TTC549 (cell line): ENCODE results near the gene HOXC13.

Experiments used
- FAIRE-seq: peaks from 2 replicates; lab custom pipeline; 2012; peaks lifted over from hg19 to GRCh38; lab: Jason Lieb, UNC

The HOXC13 gene

DNA sequence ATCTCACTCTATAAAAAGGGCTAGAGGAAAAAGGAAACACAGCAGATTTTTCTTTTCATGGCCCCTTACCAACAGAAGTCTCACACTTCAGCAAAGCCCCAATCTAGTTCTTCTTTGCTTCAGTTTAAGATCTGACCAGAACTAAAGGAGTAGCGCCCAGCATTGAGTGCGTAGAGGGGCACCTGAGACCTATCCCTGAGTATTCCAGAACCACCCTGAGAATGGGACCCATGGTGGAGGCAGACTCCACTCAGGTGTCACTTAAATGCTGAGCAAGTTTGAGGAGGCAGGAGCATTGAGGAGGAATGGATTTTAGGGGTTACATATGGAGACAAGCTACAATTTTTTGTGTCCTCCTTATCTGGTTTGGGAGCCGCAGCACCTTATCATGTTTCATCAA is 32.5 kb downstream of the HOXC13 start:
- no peak for FAIRE-seq

DNA sequence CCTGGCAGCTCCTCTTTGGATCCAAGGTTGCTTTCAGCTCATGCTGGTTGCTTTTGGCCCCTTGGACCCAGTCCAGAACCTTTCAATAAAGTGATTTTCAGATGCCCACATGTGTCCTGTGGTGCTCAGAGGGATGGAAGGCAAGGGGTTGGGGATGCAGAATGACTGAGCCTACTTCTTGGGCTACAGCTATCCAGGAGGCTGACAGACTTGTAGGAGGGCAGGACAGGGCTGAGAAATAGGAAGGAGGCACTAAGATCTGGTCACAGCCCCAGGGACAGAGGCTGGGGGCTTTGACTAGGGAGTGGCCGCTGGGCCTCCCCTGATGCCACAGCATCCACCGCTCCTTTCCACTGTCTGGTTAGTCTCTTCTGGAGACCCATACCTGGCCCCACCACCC is 33.1 kb downstream of the HOXC13 start:
- FAIRE-seq: no peak

DNA sequence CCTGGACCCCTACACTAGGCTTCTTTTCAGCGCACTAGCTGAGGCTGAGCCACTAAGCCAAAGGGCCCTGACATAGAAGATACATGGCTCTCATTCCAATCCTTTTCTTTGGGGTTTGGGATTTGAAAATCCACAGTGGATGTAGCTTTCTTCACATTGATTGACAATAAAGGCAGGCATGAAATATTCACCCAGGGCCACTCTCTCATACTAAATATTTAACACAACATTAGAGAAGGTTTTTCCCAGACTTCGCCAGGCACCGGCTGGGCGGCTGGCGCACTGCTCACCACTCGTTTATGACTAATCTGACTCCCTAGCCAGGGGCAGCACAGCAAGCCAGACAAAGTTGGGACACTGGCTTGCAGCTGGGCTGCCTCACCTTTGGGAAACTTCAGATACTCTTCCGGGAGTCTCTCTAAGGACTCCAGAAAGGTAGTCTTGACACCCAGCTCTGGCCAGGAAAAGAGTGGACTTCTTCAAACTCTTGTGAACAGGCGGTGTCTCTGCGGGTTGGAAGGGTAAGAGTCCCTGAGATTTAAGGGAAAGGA is 33.6 kb downstream of the HOXC13 start:
- no peak for FAIRE-seq

DNA sequence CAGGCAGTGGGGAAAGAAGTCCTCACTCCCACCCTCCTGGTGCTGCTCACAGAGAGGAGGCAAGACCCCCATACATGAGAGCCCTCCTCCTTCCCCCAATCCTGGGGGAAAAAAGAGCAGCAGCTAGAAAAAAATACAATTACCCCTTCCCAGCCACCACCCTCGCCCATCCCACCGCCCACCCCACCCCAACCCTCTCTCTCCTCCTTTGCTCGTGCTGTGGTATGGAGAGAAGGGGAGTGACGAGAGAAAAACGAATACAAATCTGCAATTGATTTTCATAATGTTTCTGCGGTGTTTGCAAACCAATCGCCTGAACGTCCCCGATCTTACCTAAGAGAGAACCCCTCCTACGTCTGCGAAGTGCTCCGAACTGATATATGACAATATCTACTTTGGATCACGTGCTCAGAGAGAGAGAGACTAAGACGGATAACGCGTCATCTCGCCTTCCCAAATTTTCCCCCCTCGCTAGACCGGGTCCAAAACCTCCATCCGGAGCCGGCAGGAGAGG is 34.1 kb downstream of the HOXC13 start, which contains the start of gene HOXC11:
TSS of gene HOXC11 (plus strand) at position 405 of the 514 bp plus-strand sequence. CDS start 116 bp downstream, outside the sequence.
- FAIRE-seq: no peak

DNA sequence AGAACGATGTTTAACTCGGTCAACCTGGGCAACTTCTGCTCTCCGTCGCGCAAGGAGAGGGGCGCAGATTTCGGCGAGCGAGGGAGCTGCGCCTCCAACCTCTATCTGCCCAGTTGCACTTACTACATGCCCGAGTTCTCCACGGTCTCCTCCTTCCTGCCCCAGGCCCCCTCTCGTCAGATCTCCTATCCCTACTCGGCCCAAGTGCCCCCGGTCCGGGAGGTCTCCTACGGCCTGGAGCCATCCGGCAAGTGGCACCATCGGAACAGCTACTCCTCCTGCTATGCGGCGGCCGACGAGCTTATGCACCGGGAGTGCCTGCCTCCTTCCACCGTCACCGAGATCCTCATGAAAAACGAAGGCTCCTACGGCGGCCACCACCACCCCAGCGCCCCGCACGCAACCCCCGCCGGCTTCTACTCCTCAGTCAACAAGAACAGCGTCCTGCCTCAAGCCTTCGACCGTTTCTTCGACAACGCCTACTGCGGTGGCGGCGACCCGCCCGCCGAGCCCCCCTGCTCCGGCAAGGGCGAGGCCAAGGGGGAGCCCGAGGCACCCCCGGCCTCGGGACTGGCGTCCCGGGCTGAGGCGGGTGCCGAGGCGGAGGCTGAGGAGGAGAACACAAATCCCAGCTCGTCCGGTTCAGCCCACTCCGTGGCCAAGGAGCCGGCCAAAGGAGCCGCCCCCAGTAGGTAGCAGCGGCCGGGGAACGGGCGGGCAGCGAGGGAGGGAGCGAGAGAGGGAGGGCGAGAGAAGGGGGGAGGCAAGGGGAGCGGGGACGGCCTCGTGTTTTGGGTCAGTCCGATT is 34.8 kb downstream of the HOXC13 start:
- FAIRE-seq: no peak

DNA sequence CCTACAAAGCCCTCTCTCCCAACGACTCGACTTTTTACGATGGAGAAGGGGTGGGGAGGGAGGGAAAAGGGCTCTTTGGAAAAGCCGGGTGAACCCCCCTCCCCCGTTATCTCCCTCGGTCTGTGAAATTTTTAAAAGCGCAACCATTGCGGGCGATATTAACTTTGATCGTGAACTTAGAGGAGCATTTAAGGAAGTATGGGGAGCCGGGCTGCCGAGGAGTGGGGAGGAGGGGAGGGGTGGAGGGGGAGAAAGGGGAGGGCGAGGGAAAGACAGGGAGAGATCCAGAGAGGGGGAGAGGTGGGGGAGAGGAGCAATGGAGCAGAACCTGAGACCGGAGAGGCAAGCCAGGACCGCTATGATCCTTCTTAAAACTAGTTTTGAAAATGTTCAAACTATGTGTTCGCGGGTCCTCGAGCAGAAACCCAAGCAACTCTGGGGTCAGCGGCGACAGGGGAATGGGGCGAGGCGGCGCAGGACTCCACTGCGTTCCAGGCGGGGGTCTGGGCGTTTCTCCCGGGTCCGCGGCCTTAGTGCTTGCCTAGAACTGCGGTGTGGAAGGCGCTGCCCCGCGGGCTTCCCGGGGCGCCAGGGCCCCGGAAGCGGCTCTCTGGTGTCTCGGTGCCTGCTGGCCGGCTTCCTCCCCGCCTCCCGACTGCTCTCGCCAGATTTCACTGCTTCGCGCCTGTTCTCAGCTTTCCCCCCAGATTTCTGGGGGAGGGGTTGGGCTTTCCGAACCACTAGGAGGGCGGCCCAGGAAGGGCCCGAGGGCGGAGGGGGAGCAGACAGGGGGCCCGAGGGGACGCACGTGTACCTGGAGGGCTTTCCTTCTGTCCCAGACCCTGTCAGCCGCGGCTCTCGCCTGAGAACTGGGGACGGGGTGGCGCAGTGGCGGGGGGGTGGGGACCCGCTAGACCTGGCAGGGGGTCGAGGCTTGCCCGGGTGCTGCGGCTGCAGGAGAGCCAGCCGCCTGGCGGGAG is 35.7 kb downstream of the HOXC13 start, which contains the start of gene HOTAIR:
TSS of gene HOTAIR (minus strand) at position 871 of the 980 bp plus-strand sequence.
- no peak for FAIRE-seq

DNA sequence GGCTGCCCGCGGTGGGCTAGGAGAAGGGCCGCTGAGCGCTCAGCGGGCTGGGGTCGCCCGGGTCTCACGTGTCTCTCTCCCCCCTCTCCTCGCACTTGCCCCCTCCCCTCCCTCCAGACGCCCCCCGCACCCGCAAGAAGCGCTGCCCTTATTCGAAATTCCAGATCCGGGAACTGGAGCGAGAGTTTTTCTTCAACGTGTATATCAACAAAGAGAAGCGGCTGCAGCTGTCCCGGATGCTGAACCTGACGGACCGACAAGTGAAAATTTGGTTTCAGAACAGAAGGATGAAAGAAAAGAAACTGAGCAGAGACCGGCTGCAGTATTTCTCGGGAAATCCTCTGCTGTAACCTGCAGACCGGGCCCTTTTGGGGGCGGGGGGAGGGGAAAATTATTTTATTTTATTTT is 36.4 kb downstream of the HOXC13 start:
- no peak for FAIRE-seq

DNA sequence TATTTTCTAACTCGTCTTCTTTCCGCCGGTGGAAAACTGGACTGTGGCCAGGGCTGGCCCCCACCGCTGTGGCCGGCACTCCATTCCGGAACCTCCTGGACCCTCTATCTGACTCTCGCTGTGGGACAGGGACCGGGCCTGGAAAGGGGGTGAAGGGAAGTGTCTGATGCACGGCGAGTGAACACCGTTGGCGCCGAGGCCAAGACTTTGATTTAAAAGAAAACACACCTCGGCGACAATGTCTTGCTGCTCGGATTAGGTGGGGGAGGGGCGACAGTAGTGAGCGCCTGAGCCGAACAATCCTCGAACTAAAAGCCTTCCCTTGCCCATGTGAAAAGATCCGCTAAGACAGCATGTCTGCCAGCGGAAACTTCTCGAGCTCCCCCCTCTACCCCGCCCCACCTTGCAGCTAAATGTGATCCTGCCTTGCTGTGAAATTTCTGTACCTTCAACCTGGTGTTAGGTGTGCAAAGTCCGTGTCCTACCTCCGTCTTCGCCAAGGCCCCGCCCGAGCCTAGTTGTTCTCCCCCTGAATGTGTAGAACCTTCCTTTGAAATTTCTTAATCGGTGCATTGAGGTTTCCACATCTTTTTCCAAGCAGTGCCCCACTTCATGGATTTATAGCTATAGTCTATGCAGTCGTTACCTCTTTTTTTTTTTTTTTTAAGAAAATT is 37.0 kb downstream of the HOXC13 start:
- FAIRE-seq: no peak

DNA sequence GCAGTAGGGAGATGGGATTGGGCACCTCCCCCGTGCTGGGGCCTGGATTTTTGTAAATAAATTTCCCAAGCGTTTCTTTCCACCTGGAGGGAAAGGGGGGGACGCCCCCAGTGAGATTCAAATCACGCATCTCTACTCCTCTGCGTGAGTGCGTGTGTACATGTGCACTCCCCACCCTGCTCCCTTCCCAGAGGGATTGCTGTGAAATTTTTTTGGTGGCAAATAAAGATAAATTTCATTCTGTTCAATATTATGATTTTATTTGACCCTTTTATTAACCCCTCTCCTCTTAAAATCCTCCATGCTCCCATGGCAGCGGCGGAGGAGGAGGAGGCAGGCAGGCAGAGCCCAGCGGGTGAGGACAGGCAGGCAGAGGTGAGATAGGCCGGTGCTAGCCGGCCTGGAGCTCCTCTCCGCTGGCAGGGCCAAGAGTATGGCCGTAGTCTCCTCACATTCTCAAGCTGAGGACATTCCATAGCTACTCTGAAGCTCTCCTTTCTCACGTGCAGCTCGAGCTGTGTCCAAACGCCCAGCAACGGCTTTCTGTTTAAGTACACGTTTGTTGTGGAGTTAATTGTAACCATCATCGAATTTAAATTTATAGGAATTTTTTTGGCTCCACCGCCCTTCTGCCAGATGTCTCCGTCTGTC is 37.7 kb downstream of the HOXC13 start:
- no peak for FAIRE-seq

DNA sequence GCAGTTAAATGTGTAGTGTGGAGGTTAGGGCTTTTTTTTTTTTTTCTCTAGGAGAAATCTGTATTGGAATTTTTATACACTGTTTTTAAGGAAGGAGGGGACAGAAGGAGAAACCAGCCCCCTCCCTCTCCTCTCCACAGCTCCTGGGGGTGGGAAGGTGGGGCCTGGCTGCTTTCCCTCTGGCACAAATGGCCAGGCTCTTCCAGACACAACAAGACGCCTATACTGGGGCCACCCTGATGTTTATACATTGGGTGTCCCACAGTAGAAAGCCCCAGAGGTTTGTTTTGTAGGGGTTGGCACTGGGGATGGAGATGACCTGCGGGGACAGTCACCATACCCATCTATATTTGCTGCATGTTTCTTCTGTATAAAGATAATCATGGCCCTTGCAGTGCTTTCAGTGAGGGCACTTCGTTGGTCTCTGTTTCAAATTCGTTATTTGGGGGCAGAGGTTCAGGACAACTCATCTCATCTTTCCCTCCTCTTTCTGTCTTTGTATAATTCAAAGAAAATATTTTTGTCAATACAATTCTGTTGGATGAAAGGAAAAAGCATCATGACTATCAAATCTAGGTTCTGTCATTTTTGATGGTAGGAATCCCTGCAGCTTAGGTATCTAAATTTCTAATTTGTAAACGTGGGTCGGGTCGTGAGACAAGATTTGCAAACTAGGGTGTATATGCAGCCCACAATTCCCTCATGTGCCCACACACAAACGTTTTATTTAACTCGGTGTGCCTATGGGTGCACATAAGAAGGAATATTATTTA is 38.4 kb downstream of the HOXC13 start:
- FAIRE-seq: no peak

DNA sequence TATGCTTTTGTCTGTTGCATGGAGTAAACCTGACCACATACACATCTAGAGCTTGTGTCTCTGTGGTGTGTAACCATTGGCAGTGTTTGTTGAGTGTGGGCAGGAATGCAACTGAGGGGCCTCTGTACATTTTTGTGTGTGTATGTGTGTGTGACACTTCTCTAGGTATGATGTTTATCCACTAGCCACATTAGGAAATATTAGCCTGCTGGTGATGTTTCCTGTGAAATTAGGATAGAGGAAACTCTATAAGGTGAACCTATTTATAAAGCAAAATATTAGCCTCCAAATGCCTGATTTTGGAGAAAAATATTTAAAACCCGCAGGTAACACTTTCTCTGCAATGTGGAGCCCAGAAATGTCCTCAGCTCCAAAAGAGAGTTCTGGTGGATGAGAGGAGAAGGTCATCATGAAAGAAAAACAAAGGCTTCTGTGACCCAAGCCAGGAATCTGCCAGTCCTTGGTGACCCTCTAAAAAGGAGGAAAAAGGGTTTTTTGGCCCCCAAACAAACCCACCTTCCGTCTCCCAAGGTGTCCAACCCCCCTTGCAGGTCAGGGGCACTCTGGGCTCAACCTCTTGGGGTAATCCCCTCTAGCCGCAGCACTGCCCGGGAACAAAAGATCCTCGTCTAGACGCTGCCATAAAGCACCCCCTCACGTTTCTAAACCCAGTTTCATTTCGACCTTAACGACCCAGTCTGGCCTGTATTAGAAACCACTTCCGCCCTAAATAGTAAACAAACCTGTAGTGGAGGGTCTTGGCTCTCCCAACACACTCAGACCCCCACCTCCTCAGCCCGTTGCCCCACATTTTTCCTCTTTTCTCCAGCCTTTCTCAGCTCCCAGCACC is 39.2 kb downstream of the HOXC13 start:
- FAIRE-seq: no peak

DNA sequence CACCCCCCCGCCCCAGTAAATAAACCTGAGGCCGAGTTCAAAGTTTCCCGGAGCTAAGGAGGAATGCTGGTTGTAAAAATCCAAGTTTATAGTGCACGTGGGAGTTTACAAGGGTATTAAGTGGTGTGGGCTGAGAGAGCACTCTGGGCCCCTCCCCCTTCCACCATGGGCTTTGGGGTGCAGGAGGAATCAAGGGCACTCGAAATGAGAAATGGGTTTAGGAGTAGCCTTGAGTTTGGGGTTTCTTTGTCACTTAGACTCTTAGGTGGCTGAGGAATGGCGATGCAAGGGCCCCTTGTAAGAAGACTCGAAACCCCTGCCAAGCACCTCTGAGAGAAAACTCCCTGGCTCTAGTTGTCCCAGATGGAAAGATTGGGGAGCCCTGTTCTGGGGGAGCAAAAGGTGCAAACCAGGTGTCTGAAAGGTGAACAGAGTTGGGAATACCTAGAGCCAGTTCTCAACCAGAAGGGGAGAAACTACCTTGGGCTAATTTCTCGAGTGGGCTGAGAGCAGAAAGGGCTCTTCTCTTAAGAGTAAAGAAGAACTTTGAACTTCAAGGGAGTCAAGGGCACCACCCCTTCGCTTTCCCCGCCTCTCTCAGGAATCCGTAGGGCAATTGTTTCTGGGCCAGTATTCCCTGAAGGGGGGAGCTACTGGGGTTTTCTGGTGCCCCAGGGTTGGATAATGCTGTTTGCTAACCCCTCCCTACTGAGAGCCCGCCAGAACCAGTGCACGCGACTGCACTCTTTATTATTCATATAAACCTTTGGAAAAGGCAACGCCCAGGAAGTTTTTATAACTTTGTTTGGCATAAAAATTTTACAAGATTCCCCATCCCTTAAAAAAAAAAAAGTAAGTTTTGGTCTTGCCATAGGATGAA is 40.1 kb downstream of the HOXC13 start:
- no peak for FAIRE-seq

DNA sequence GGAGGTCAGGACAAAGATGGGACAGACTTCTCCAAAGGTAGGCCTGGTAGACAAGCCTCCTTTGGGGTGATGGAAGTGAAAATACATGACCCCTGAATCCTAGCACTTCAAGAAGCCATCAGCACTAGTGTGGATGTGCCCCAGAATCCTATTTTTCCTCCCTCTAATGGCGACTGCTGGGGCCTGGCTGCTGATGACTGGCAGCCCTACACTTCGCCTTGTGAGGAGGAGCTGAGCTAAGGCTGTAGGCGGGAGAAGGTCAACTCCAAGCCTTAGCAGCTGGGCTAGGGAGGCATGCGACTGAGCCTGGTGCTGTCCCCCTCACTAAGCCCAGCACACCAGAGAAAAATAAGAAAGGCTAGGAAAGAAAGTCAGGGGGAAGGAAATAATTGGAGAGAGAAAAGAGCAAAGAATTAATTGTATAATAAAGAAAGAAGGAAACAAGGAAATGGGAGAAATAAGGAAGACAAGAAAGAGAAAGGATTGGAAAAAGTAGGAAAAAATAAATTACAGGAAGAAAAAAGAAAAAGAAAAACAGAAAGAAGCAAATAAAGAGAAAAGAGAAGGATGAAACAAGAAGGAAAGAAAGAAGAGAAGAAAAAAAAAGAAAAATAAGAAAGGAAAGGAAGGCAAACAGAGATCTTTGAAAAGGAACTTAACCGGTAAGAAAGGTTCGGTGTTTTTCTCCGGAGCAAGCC is 41.6 kb downstream of the HOXC13 start:
- FAIRE-seq: no peak

DNA sequence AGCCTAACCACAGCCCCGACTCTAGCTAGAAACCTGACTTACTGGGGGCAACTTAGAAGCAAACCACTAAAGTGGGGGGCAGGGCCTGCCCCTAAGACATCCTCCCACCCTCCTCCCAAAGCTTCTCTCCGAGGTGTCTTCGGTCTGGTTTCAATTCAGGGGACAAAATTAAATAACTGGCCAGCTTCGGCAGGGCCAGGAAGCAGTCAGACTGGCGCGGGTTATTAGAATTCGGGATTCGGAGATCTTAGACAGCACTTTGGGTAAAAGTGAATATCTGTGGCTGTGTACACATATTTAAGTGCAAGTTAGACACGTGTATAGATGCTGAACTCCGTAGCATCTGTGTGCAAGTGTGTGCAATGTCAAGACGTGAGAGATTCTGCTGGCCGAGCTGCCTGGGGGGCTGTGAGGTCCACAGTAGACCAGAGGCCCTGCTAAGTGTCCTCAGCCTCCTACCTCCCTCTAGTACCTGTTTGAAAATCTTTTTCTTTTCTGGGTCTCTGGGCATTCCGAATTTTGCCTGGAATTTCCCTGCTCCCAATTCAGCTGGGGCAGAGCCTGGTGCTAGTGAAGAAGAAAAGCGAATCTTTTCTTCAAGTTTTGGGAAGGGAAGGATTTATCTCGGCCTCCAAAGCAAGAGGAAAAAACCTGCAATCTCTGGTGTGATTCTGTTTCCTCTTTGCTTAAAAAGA is 42.3 kb downstream of the HOXC13 start:
- FAIRE-seq: no peak

DNA sequence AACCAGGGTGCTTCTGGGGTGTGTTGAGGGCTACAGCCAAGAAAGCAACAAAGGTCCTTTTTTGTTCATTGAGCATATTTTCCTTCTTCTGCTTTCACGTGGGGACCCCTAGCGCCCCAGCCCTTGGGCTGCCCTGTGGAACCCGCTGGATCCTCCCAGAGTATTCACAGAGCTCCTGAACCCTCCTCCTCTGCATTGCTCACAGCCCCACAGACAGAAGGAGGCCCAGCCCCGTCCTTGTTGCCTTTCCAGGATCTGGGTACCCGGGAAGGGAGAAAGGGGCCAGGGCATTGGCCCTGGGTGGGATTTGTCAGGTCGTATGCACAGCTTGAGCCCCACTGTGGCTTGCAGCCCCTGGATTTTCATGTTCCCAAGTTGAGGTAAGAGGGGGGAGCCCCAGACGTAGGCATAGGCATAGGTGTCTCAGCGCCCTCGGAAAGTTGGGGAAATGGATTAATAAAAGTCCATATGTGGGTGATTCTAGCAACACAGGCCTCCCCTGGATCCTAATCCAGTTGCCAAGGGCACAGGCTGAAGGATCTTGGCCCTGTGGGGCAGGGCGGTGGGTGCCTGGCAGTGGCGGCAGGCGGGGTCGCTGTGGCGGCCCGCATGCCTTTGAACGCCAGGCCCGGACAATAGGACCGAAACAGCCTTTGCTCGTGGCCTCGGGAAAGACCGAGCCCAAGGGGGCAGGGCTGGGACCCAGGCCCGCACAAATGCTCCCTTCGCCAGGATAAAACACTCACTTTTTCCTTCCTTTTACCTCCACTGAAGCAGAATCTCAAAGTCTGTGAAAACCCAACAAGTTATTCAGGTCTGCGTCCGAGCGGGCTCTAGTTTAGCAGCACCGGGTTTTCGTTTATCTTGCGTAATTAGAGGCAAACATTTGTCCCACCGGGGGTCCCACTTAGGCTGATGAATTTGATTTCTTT is 43.3 kb downstream of the HOXC13 start:
- FAIRE-seq: no peak
